ENCODE results near the gene FARS2.

FARS2 gene

DNA sequence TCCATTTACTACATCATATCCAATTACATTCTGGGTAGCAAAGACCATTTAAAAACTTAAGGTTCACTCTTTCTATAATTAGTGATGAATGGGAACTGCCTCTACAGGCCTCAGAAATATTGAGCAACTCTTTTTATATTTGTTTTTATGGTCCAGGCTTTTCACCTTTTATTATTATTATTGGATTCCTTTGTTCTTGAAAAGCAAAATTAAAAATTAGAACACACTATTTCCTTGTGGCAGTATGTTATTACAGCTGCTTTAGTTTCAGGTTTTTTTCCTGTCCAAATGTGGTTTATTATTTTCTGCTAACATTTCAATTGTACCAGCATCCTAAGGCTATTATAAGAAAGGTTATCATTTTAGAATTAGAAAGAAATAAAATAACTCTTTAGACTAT, 150.1 kb downstream of the FARS2 start:
- no peaks in the 10 kb centered on the region for H3K9me3 Mint-ChIP-seq
- H3K36me3 Mint-ChIP-seq (ENCODE audit: low read depth) = peaks cover 2% of the 10 kb centered on the region
- no peaks in the 10 kb centered on the region for H3K27me3 Mint-ChIP-seq (ENCODE audit: low read depth)
- no peaks in the 10 kb centered on the region for H3K4me1 Mint-ChIP-seq (ENCODE audit: low read depth)
- no peak overlapping the region for H3K4me3 Mint-ChIP-seq
- no peak overlapping the region for H3K27ac Mint-ChIP-seq

- no peak overlapping the region for H3K27ac Mint-ChIP-seq
- H3K4me1 Mint-ChIP-seq (ENCODE audit: low read depth) = no peaks in the 10 kb centered on the region
Observed at GRCh38 chr6:5412017-5412416, 150.7 kb downstream of the FARS2 start.

DNA sequence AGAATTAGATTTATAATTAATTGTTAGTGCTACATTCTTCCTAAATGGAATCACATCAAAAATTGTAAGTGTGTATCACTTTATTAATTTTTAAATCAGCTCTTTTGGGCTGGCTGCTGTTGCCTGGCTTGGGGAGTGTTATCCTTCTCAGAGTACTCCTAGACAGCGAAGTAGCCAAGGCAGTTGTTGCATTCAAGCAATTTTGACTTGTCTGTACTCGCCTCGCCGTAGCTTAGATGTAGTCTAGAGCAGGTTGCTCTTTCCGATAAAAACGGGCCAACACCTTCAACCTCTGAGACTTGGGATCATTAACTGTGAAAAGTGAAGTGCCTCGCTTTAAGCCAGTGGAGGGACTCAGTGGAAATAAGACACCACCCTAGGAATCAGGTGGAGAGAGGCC, 151.3 kb downstream of the FARS2 start:
- Mint-ChIP-seq H3K36me3 (ENCODE audit: low read depth) (peaks cover 2% of the 10 kb centered on the region), H3K4me1 (ENCODE audit: low read depth) (no peaks in the 10 kb centered on the region), H3K27ac (no peak overlapping the region), H3K27me3 (ENCODE audit: low read depth) (no peaks in the 10 kb centered on the region), H3K4me3 (no peak overlapping the region), H3K9me3 (peaks cover 3% of the 10 kb centered on the region)

More at GRCh38 chr6:5412017-5412416, 150.7 kb downstream of the FARS2 start:
- peaks cover 2% of the 10 kb centered on the region for H3K36me3 Mint-ChIP-seq (ENCODE audit: low read depth)
- no peaks in the 10 kb centered on the region for H3K27me3 Mint-ChIP-seq (ENCODE audit: low read depth)
- H3K4me3 Mint-ChIP-seq = no peak overlapping the region
- H3K9me3 Mint-ChIP-seq = no peaks in the 10 kb centered on the region

- Mint-ChIP-seq H3K27ac (no peak overlapping the region), H3K36me3 (ENCODE audit: low read depth) (no peaks in the 10 kb centered on the region), H3K4me1 (ENCODE audit: low read depth) (no peaks in the 10 kb centered on the region)
Observed at GRCh38 chr6:5416250-5416649, 154.9 kb downstream of the FARS2 start.

DNA sequence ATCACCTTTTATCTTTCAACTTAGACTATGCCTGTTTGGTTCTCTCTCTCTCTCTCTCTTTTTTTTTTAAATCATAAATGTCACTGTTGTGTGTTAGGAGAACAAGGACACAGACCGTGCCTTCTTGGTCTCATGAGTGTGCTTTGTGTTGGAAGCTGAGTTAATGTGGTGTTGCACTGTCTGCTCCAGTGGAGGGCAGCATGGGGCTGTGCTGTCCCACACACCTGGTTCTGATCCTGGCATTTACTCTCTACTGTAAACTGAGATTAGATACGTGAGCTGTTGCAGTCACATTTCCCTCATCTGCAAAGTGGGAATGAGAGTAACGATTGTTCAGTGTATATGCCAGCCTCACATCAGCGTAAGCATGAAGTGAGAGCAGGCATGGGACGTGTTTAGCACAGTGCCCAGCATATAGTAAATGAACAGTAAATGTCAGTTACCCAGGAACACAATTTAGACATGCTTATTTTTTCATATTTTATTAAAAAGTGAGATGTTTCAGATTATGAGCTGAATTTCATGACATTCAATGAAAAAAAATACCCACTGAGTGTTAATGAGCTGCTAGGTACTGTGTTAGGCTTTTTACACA, 161.1 kb downstream of the FARS2 start:
- H3K27me3 Mint-ChIP-seq (ENCODE audit: low read depth) = no peaks in the 10 kb centered on the region
- H3K4me1 Mint-ChIP-seq (ENCODE audit: low read depth) = no peaks in the 10 kb centered on the region
- H3K9me3 Mint-ChIP-seq = peaks cover 5% of the 10 kb centered on the region
- H3K36me3 Mint-ChIP-seq (ENCODE audit: low read depth) = no peaks in the 10 kb centered on the region
- no peak overlapping the region for H3K27ac Mint-ChIP-seq
- H3K4me3 Mint-ChIP-seq = no peak overlapping the region

More at GRCh38 chr6:5416250-5416649, 154.9 kb downstream of the FARS2 start:
- H3K27me3 Mint-ChIP-seq (ENCODE audit: low read depth) = no peaks in the 10 kb centered on the region
- H3K9me3 Mint-ChIP-seq = peaks cover 5% of the 10 kb centered on the region
- H3K4me3 Mint-ChIP-seq = no peak overlapping the region

- Mint-ChIP-seq H3K9me3 (no peaks in the 10 kb centered on the region), H3K4me1 (ENCODE audit: low read depth) (peaks cover 2% of the 10 kb centered on the region), H3K27me3 (ENCODE audit: low read depth) (no peaks in the 10 kb centered on the region), H3K36me3 (ENCODE audit: low read depth) (no peaks in the 10 kb centered on the region), H3K4me3 (no peak overlapping the region), H3K27ac (no peak overlapping the region)
Observed at GRCh38 chr6:5423251-5423650, 161.9 kb downstream of the FARS2 start.

DNA sequence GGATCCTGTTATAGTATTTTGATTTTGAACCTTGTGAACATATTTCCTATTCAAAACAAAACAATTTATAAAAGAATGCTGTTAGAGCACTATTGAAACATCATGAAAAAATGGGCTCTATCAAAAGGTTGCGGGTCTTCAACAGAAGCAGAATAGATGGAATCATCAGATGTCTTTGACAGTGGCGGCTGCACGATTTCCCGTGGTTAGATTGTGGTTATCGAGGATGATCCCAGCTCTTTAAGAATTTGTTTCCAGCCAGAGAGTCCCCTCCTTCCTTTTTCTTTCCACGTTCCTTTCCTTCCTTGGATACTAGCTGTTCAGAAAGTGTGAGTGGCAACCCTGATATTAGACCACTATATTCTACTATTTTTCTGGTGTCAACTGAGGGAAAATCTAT, 163.4 kb downstream of the FARS2 start:
- H3K4me1 Mint-ChIP-seq (ENCODE audit: low read depth) = peaks cover 2% of the 10 kb centered on the region
- no peaks in the 10 kb centered on the region for H3K9me3 Mint-ChIP-seq
- H3K36me3 Mint-ChIP-seq (ENCODE audit: low read depth) = no peaks in the 10 kb centered on the region
- H3K27me3 Mint-ChIP-seq (ENCODE audit: low read depth) = no peaks in the 10 kb centered on the region
- no peak overlapping the region for H3K4me3 Mint-ChIP-seq
- no peak overlapping the region for H3K27ac Mint-ChIP-seq

GRCh38 chr6:5425267-5425666, 164.0 kb downstream of the FARS2 start:
- no peaks in the 10 kb centered on the region for H3K27me3 Mint-ChIP-seq (ENCODE audit: low read depth)
- H3K9me3 Mint-ChIP-seq = no peaks in the 10 kb centered on the region
- H3K4me3 Mint-ChIP-seq = no peak overlapping the region
- no peak overlapping the region for H3K27ac Mint-ChIP-seq
- no peaks in the 10 kb centered on the region for H3K36me3 Mint-ChIP-seq (ENCODE audit: low read depth)
- H3K4me1 Mint-ChIP-seq (ENCODE audit: low read depth) = peaks cover 2% of the 10 kb centered on the region

GRCh38 chr6:5425797-5426196, 164.5 kb downstream of the FARS2 start:
- Mint-ChIP-seq H3K4me1 (ENCODE audit: low read depth) (peaks cover 2% of the 10 kb centered on the region), H3K4me3 (no peak overlapping the region), H3K27me3 (ENCODE audit: low read depth) (no peaks in the 10 kb centered on the region), H3K27ac (no peak overlapping the region), H3K36me3 (ENCODE audit: low read depth) (no peaks in the 10 kb centered on the region), H3K9me3 (no peaks in the 10 kb centered on the region)

GRCh38 chr6:5427586-5427985, 166.3 kb downstream of the FARS2 start:
- no peak overlapping the region for H3K4me3 Mint-ChIP-seq
- H3K27me3 Mint-ChIP-seq (ENCODE audit: low read depth) = no peaks in the 10 kb centered on the region
- H3K27ac Mint-ChIP-seq = no peak overlapping the region
- peaks cover 2% of the 10 kb centered on the region for H3K36me3 Mint-ChIP-seq (ENCODE audit: low read depth)
- H3K4me1 Mint-ChIP-seq (ENCODE audit: low read depth) = peaks cover 2% of the 10 kb centered on the region
- no peaks in the 10 kb centered on the region for H3K9me3 Mint-ChIP-seq

- H3K27ac Mint-ChIP-seq = no peak overlapping the region
- no peak overlapping the region for H3K4me3 Mint-ChIP-seq
- no peaks in the 10 kb centered on the region for H3K4me1 Mint-ChIP-seq (ENCODE audit: low read depth)
- H3K36me3 Mint-ChIP-seq (ENCODE audit: low read depth) = peaks cover 6% of the 10 kb centered on the region
- H3K27me3 Mint-ChIP-seq (ENCODE audit: low read depth) = no peaks in the 10 kb centered on the region
- H3K9me3 Mint-ChIP-seq = peaks cover 7% of the 10 kb centered on the region
Observed at GRCh38 chr6:5433324-5433723, 172.0 kb downstream of the FARS2 start.

- H3K36me3 Mint-ChIP-seq (ENCODE audit: low read depth) = peaks cover 6% of the 10 kb centered on the region
- H3K27me3 Mint-ChIP-seq (ENCODE audit: low read depth) = no peaks in the 10 kb centered on the region
- H3K4me1 Mint-ChIP-seq (ENCODE audit: low read depth) = peaks cover 2% of the 10 kb centered on the region
- H3K4me3 Mint-ChIP-seq = no peak overlapping the region
- H3K9me3 Mint-ChIP-seq = peaks cover 7% of the 10 kb centered on the region
- no peak overlapping the region for H3K27ac Mint-ChIP-seq
Observed at GRCh38 chr6:5435449-5435848, 174.1 kb downstream of the FARS2 start.

GRCh38 chr6:5438922-5439584, 177.7 kb downstream of the FARS2 start:
- Mint-ChIP-seq H3K4me1 (ENCODE audit: low read depth) (peaks cover 2% of the 10 kb centered on the region), H3K27me3 (ENCODE audit: low read depth) (no peaks in the 10 kb centered on the region), H3K36me3 (ENCODE audit: low read depth) (peaks cover 4% of the 10 kb centered on the region), H3K9me3 (peaks cover 7% of the 10 kb centered on the region), H3K4me3 (no peak overlapping the region), H3K27ac (no peak overlapping the region)

DNA sequence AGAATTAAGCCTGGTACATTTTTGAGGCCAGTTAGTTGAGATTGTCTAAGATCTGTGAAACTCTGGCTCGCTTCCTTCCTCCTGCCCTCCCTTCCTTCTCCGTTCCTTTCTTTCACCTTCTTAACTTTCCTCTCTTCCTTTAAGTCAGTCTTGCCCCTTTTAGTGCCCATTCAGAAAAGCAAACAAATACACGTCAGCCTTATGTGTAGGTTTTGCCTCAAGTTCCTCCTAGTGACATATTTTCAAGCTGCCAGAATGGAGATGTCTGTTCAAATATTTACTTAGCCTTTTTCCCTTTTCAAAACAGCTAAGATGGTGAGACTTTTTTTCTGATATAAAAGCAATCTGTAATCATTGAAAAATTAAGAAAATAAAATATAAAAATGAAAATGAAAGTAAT, 178.4 kb downstream of the FARS2 start:
- no peak overlapping the region for H3K27ac Mint-ChIP-seq
- no peak overlapping the region for H3K4me3 Mint-ChIP-seq
- peaks cover 4% of the 10 kb centered on the region for H3K36me3 Mint-ChIP-seq (ENCODE audit: low read depth)
- H3K27me3 Mint-ChIP-seq (ENCODE audit: low read depth) = no peaks in the 10 kb centered on the region
- peaks cover 2% of the 10 kb centered on the region for H3K4me1 Mint-ChIP-seq (ENCODE audit: low read depth)
- peaks cover 7% of the 10 kb centered on the region for H3K9me3 Mint-ChIP-seq

DNA sequence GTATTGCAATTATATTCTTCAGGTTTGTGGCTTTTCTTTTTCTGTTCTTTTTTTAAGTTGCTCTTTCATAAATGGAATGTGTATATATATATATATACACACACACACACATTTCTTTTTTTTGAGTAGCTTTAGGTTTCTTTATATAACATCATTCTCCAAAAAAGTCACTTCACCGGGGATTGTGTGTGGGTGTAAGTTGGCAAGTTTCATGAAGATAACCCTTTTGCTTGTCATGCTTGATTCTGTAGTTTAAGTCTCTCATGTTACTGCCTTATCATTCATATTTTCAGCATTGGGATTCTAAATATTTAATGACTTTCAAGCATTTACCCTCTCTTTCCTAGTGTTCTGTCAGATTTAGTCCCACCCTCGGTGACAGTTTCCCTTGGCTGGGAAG, 181.0 kb downstream of the FARS2 start:
- no peaks in the 10 kb centered on the region for H3K27me3 Mint-ChIP-seq (ENCODE audit: low read depth)
- no peak overlapping the region for H3K4me3 Mint-ChIP-seq
- H3K9me3 Mint-ChIP-seq = peaks cover 6% of the 10 kb centered on the region
- no peaks in the 10 kb centered on the region for H3K36me3 Mint-ChIP-seq (ENCODE audit: low read depth)
- H3K4me1 Mint-ChIP-seq (ENCODE audit: low read depth) = peaks cover 4% of the 10 kb centered on the region
- H3K27ac Mint-ChIP-seq = no peak overlapping the region
